HG03095 (cell line): Measurements from ENCODE around the gene ZNF552.
"Not testable (repeated sequence)": the region's sequence is repeated elsewhere in the genome, so short reads cannot be mapped to it uniquely, and the experiment has no call there.

Experiments used
- ATAC-seq: cut with Tn5 transposase; IDR thresholded peaks from one replicate; pipeline ENCODE4 v1.9.1; 2021; ENCODE audit warnings: moderate library complexity; ENCODE audit not compliant: unreplicated experiment

The ZNF552 gene

DNA sequence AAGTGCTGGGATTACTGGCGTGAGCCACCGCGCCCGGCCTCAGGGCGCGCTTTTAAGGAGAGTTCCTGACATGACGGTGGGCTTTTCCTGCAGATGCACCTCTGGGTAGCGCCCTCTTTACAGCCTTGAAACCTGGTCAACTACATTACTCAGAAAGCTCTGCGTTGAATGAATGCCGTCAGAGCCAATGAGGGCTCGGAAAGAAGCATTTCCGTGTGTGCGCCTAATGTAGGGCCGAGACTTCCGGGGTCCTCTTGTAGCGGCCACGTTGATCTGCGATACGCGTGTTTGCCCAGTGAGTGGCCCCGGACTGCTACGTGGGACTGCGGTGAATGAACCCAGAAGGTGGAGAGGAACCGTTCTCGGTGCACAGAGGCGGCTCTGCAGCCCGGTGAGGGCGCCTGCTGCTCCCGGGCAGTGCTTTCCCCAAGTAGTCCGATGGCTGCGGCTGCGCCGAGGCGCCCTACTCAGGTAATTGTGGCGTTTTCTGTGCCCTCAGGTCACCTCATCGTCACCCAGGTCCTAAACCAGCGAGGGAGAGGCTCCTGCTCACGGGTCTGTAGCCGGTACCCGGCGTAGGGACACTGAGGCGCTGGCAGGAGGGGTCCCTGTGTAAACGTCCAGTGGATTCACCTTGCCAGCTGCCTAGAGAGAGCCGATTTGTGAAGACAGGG lies 4.9 kb upstream of the ZNF552 start:
- ATAC-seq: peak; percentile 86

DNA sequence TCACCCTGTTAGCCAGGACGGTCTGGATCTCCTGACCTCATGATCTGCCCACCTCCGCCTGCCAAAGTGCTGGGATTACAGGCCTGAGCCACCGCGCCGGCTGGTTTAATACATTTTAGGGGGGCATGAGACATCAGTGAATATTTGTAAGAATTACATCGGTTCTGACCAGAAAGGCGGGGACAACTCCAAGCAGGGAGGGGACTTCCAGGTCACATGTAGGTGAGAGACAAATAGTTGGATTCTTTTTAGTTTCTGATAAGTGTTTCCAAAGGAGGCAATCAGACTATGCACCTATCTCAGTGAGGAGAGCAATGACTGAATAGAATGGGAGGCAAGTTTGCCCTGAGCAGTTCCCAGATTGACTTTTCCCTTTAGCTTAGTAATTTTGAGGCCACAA lies 3.7 kb upstream of the ZNF552 start:
- no peak for ATAC-seq

DNA sequence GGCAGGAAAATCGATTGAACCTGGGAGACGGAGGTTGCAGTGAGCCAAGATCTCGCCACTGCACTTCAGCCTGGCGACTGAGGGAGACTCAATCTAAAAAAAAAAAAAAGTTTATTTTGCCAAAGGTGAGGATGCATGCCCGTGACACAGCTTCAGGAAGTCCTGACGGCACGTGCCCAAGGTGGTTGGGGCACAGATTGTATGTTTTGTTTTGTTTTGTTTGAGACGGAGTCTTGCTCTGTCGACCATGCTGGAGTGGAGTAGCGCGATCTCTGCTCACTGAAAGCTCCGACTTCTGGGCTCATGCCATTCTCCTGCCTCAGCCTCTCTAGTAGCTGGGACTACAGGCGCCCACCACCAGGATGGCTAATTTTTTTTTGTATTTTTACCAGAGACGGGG lies 3.3 kb upstream of the ZNF552 start:
- ATAC-seq: no peak

DNA sequence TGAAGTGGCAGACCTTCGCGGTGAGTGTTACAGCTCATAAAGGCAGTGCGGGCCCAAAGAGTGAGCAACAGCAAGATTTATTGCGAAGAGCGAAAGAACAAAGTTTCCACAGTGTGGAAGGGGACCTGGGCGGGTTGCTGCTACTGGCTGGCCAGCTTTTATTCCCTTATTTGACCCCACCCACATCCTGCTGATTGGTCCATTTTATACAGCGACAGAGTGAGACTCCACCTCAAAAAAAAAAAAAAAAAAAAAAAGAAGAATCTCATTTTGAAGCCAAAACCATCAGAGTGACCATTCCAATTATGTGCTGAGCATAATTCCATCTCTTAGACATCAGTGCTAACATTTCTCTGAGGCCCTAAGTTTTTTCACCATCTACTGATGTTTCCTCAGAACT lies 1.9 kb upstream of the ZNF552 start:
- no peak for ATAC-seq

DNA sequence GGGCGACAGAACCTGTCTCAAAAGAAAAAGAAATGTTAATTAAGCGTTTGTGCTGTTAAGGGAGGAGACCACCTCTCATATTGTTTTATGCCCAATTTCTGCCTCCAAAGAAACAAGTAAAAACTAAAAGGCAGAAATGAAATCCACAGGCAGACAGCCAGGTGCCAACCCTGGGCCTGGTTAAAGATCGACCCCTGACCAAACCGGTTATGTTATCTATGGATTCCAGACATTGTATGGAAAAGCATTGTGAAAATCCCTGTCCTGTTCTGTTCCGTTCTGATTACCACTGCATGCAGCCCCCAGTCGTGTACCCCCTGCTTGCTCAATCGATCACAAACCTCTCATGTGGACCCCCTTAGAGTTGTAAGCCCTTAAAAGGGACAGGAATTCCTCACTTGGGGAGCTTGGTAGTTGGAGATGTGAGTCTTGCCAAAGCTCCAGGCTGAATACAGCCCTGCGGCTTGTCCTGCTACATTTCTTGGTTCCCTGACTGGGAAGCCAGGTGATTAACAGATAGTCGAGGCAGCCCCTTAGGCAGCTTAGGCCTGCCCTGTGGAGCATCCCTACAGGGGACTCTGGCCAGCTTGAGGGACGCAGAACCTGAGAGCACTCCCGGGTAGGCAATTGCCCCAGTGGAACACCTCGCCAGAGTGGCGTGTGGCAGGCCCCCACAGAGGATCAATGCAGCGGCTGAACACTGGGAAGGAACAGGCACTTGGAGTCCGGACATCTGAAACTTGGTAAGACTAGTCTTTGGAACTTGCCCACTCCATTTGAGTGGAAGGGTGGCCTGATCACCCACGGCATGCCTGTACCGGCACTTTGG lies 748 bp upstream of the ZNF552 start:
- no peak for ATAC-seq

DNA sequence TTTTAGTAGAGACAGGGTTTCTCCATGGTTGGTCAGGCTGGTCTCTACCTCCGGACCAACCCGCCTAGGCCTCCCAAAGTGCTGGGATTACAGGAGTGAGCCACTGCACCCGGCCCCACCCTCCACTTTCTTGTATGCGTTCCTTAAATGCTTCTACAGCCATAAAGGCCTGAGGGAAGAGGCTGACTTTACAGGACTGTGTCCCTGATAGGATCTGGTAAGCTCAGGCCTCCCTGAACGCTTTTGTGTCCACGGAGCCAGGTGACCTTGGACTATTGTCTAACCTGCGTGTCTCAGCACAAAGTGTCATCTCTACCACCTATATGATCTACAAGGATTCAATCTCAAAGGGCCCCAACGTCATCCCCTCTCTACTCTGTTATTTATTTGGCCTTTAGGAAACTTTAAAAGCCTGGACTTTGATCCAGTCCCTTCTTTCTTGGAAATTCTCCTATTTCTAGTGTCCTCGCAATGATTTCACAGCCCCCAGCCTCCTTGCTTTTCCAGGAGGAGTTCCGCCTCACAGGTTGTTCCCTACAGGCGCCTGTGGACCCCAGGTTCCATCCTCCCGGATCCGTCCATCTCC lies 701 bp downstream of the ZNF552 start:
- ATAC-seq: no peak

DNA sequence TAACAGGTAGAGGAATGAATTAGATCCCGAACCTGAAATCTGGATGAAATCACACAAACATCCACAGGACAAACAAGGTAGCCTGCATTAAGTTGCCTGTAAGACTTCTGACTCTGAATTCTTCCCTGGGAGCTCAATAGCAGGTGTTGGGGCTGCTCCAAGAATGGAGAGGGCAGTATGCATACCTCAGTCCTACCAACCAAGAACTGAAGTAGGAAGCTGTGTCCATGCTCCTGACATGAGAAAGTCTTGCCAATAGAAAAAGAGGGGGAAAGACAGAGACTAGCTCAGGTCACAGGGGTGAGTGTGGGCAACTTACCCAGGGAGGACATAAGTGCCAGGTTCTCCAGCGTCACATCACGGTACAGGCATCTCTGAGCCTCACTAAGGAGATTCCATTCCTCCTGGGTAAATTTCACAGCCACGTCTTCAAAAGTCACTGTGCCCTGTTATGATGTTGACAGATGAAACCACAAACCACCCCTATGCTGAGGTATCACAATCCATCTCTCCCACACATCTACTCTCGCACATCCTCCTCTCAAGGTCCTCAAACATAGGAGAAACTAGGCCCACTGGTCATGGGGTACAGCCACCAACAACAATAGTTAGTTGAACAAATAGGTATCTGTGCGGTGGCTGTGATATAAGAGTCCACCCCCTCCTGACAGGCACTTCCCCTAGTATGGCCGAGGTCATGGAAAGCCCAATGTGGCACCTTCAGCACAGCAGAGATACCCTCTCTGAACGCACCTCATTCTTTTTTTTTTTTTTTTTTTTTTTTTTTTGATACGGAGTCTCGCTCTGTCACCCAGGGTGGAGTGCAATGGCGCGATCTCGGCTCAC lies 1.5 kb downstream of the ZNF552 start:
- ATAC-seq: not testable (repeated sequence)

DNA sequence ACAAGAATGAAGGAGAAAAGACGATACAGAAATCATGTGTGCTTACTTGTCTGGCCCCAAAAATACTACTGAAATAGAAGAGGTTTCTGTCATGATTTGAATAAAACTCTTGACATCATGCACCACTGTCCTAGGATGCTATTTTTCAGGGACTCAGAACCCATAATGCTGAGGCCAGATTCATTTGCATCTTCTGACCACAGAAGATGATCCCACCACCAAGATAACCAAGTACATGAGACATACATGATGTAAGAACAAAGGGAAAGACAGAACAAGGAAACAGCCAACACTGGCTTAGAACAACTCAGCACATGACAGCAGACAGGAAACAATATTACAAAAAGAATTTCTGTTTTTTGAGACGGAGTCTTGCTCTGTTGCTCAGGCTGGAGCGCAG lies 2.5 kb downstream of the ZNF552 start:
- peak; percentile 40 for ATAC-seq

DNA sequence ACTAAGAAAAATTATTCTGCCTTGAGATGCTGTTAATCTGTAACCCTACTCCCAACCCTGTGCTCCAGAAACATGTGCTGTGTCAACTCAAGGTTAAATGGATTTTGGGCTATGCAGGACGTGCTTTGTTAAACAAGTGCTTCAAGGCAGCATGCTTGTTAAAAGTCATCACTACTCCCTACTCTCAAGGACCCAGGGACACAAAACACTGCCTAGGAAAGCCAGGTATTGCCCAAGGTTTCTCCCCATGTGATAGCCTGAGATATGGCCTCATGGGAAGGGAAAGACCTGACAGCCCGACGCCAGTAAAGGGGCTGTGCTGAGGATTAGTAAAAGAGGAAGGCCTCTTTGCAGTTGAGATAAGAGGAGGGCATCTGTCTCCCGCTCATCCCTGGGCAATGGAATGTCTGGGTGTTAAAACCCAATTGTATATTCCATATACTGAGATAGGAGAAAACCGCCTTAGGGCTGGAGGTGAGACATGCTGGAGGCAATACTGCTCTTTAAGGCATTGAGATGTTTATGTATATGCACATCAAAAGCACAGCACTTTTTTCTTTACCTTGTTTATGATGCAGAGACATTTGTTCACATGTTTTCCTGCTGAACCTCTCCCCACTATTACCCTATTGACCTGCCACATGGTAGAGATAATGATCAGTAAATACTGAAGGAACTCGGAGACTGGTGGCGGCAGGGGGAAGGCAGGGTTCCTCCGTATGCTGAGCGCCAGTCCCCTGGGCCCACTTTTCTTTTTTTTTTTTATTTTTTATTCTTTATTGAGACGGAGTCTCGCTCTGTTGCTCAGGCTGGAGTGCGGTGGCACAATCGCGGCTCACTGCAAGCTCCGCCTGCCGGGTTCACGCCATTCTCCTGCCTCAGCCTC lies 4.1 kb downstream of the ZNF552 start:
- not testable (repeated sequence) for ATAC-seq

DNA sequence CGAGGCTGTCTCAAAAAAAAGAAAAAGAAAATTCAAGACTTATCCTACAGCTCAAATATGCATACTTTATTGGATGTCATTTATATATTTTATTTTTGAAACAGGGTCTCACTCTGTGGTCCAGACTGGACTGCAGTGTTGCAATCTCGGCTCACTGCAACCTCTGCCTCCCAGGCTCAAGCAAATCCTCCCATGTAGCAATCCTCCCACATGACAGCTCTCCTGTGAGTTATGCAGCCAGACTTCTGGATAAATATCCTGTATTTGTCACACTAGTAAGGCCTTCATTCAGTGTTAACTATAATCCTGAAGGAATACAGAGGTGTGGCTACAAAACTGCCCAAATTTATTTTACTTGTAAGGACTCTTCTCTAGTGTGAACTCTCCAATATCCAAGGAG lies 7.2 kb downstream of the ZNF552 start:
- ATAC-seq: no peak

DNA sequence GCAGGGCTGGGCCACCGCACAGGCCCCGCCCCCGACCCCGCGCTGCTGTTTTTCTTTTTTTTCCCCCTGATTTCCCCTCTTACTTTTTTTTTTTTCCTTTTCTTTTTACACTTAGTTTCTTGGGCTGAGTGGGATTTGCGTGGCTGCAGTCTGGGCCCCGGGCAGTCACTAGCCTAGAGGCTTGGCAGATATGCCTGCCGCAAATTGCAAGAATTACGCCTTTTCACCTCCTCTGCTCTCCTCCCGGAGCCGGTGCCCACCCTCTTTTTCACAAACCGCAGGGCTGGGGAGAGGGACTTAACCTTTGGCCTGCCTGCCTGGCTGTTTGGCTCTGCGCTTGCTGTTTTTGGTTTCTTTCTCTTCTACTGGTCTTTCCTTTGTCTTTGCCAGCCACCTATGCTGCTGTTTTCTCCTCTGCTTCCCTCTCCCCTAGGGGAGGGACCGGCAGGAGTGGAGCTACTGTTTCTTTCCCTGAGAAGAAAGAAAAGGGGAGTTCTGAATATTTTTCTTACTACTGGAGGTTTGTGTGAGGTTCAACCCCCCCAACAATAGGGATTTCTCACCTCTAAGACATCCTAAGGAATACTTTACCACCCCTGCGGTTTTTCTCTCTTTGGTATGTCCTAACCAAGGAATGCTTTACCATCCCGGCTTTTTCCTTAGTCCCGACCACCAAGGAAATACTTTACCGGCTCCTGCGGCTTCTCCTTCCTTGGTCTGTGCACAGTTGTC lies 11.0 kb downstream of the ZNF552 start:
- no peak for ATAC-seq

DNA sequence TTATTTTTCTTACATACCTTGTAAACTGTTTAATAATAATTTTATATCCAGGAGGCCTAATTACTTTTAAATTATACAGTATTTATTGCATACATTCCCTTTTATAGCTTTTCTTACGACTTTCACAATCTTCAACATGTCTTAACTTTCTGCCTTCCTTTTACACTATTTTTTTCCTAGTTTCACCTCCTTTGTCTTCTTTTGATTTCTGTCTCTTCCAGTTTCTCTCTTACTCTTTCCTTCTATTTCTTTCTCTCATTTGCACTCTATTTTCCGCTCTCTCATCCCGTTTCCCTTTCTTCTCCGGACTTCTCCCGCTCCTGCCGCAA lies 11.5 kb downstream of the ZNF552 start:
- no peak for ATAC-seq

DNA sequence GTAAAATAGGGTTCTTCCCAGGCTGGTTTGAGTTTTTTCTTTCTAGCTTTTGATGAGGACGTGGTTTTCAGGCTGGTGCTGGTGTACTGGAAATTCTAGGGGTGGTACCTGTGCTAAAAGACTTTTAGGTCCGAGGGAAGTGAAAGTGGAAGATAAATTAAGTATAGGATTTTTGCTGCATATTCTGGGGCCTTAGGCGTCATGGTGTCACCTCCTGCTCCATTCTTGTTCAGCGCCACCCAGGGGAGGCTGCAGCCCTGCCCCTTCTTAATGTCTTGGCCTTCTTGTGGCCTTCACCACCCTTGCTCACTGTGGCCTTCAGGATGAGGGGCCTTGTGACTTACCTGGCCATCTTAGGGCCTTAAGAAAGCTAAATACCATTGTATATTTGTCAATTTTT lies 12.4 kb downstream of the ZNF552 start:
- no peak for ATAC-seq

DNA sequence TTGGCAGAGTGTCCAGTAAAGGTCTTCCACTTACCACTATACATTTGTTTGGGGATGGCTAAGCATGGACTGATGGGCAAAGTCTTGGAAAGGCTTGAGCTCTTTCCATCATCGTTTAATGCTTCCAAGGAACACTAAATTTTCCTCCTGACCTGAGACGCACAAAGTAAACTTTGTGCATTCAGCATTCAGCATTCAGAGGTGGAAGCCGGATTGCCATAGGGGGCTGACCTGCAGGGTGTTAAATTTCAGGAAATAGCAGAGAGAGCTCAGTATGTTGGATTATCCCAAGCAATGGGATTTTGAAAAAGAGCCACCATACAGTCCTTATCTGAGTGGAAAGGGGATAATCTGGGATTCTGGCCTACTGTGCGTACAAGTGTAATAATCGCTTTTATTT lies 14.0 kb downstream of the ZNF552 start:
- no peak for ATAC-seq

DNA sequence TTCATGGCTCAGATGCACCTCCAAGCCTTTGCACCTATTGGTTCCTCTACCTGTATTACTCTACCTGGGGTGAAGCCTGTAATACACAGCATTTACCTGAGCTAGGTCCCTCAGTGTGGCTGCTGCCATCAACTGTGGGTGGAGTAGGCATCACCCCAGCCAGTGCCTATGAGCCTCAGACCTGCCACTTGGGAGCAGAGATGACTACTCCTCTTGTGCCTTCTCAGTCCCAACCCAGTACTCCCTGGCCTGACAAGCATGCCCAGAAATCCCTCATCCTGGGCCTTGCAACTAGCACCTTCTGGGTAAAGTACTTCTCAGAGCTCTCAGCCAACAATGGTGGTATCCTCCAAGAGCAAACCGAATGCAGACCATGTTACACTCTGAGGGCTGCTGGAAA lies 18.1 kb downstream of the ZNF552 start:
- not testable (repeated sequence) for ATAC-seq

DNA sequence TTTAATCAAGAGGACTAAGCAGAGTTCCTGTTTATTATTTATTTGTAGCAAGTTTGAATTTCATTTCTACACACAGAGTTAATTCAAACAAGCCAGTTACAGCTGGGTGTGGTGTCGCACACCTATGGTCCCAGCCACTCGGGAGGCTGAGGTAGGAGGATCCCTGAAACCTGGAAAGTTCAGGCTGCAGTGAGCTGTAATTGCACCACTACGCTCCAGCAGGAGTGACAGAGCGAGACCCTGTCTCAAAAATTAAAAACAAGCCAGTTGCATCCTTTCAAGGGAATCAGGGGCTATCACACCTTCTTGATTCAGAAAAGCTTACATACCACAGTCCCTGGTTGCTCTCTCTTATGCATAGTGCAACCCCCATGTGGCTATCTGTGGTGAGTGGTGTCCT lies 25.4 kb downstream of the ZNF552 start:
- no peak for ATAC-seq

DNA sequence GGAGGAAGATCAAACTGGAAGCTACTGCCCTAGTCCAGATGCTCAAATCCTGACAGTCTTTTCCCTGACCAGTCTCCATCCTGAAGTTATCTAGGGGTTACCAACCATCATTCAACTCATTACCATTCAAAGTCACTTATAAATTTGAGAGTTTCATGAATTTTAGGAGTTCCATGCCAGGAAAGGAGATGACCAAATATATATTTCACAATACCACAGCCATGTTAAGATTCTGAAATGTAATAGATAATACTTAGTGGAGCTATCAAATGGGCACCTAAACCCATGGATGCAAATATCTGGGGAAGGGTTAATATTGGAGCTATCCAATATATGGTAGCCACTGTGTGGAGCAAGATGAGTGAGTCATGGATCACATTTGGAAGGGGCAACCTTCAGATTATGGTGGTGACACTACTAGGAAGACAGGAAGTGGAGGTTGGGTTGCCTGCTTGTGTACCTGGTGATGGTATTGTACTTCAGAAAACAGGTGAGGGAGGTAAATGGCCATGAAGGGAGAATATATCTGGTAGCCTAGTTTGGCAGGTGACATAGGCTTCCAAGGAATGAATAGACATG lies 26.5 kb downstream of the ZNF552 start:
- no peak for ATAC-seq

DNA sequence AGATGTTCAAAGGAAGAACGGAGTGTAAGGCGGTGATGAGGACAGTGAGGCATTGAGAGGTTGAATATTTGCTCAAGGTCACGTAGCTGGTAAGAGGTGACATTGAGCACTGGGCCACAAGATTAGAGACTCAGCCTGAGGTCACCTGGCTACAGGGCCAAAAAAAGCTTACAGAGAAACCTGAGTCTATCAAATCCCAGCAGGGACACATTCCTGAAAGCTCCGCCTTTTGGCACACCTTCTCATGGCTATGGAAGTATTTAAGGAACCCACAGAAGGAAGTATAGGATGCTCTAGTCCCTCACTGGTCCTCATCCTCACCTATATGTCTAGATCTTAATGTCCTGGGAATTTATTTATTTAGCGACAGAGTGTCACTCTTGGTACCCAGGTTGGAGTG lies 27.8 kb downstream of the ZNF552 start:
- ATAC-seq: no peak

DNA sequence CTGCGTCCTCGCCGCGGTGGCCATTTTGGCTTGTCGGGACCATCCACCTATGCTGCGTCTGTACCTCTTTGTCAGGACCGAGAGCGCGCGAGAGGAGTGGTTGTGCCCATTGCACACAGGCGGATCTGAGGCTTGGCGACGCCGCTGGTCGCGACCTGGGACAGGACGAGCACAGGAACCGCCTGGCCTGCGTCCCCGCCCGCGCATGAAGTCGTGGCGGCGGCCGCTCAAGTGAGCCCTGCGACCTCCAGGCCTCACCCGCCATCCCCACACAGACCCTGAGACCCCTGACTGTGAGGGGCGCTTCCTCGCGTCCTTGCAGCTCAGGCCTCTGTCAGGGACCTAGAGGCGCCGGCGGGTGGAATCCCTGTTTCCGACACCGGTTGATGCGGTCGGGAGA lies 28.4 kb downstream of the ZNF552 start:
- ATAC-seq: no peak
